H1 (cell line): ENCODE results near the gene ART4. TPM values are rescaled to one million over a fixed set of nuclear protein-coding genes. Genes with fewer than 3 reads are reported as not detected.

Source experiments
- CTCF ChIA-PET: fragments of 300-600 bp; sonication (Branson Sonifier 250); formaldehyde crosslinking; loops from one replicate; lab custom pipeline; 2021; ENCODE audit not compliant: partially characterized antibody; lab: Charles Lee
- POLR2A ChIA-PET: fragments of 300-600 bp; sonication (Branson Sonifier 250); formaldehyde crosslinking; loops from one replicate; lab custom pipeline; 2021; ENCODE audit warnings: inconsistent platforms; ENCODE audit not compliant: partially characterized antibody; lab: Charles Lee
- DNase-seq, 2 experiments: peaks; one replicate each; pipeline versions ENCODE4 v3.0.0 to v3.0.0-alpha.2; 2010 to 2022; ENCODE audit warnings: low spot score in 2 of 2, low read depth in 1 of 2, mixed read lengths in 1 of 2
- FAIRE-seq: peaks from 2 replicates; lab custom pipeline; 2011; peaks lifted over from hg19 to GRCh38; lab: Jason Lieb, UNC
- H2AFZ ChIP-seq: 2 replicates; pipeline ENCODE4 v1.8.1; 2012; ENCODE audit warnings: low read length, inconsistent platforms
- H2AK5ac ChIP-seq: 2 replicates; pipeline ENCODE4 v1.6.1; 2013; ENCODE audit warnings: low read depth, low read length
- H2BK120ac ChIP-seq: replicated peaks from 2 replicates; pipeline ENCODE3; 2013; ENCODE audit warnings: low read depth, low read length, inconsistent platforms
- H2BK12ac ChIP-seq: 2 replicates; pipeline ENCODE4 v1.6.1; 2013; ENCODE audit warnings: low read depth, low read length
- H2BK15ac ChIP-seq: 2 replicates; pipeline ENCODE4 v1.6.1; 2013; ENCODE audit warnings: low read length
- H2BK20ac ChIP-seq: 2 replicates; pipeline ENCODE4 v1.6.1; 2013; ENCODE audit warnings: low read length
- H2BK5ac ChIP-seq: 2 replicates; pipeline ENCODE4 v1.6.1; 2013; ENCODE audit warnings: low read depth, low read length
- H3K14ac ChIP-seq: 2 replicates; pipeline ENCODE4 v1.6.1; 2013; ENCODE audit warnings: inconsistent platforms; ENCODE audit not compliant: insufficient read length
- H3K18ac ChIP-seq: 2 replicates; pipeline ENCODE4 v1.6.1; 2013; ENCODE audit warnings: low read length; ENCODE audit errors: extremely low read depth
- H3K23ac ChIP-seq: 2 replicates; pipeline ENCODE4 v1.6.1; 2013; ENCODE audit warnings: inconsistent platforms; ENCODE audit not compliant: insufficient read length
- H3K23me2 ChIP-seq: 2 replicates; pipeline ENCODE4 v1.6.1; 2013; ENCODE audit warnings: low read depth, low read length
- H3K27ac ChIP-seq: 2 replicates; pipeline ENCODE4 v1.6.1; 2011; ENCODE audit warnings: low read depth, low read length, inconsistent platforms
- H3K27me3 ChIP-seq, 4 experiments: replicated peaks in 1 of 4; 1 replicate in 1 of 4; 2 replicates in 3 of 4; pipeline versions ENCODE4 v1.6.1 to v1.8.1; 2011 to 2013; ENCODE audit warnings: low read length in 3 of 4, mild to moderate bottlenecking in 3 of 4, inconsistent platforms in 2 of 4, mixed read lengths in 2 of 4, moderate library complexity in 1 of 4; ENCODE audit not compliant: control insufficient read depth in 3 of 4, insufficient read depth in 3 of 4; ENCODE audit errors: extremely low read depth in 1 of 4
- H3K36me3 ChIP-seq, 4 experiments: 2 replicates each; pipeline versions ENCODE4 v1.6.1 to v1.8.1; 2011 to 2013; ENCODE audit warnings: mild to moderate bottlenecking in 4 of 4, low read length in 3 of 4, moderate library complexity in 2 of 4, control low read depth in 1 of 4, inconsistent platforms in 1 of 4; ENCODE audit not compliant: insufficient read depth in 4 of 4, control insufficient read depth in 2 of 4
- H3K4ac ChIP-seq: replicated peaks from 2 replicates; pipeline ENCODE3; 2013; ENCODE audit warnings: low read length, low read depth, mixed read lengths, inconsistent platforms; ENCODE audit not compliant: insufficient read length
- H3K4me1 ChIP-seq, 4 experiments: replicated peaks in 1 of 4; 1 replicate in 1 of 4; 2 replicates in 3 of 4; pipeline versions ENCODE4 v1.6.1 to v1.8.1; 2011 to 2013; ENCODE audit warnings: low read length in 3 of 4, inconsistent platforms in 2 of 4, mixed read lengths in 1 of 4; ENCODE audit not compliant: insufficient read depth in 4 of 4, control insufficient read depth in 3 of 4
- H3K4me2 ChIP-seq, 2 experiments: 2 replicates each; pipeline versions ENCODE4 v1.6.1 to v1.8.1; 2011 to 2013; ENCODE audit warnings: low read depth in 2 of 2, low read length in 2 of 2, control low read depth in 1 of 2, inconsistent platforms in 1 of 2, mild to moderate bottlenecking in 1 of 2; ENCODE audit not compliant: insufficient read depth in 1 of 2
- H3K4me3 ChIP-seq, 4 experiments: fragments of 200-600, 300-600 bp in 1 of 4; sonication (generic), shearing (Covaris generic), sonication (Bioruptor Twin) in 1 of 4; 2 replicates each; pipeline versions ENCODE4 v1.5.1 to v1.8.1; 2011 to 2016; ENCODE audit warnings: low read length in 4 of 4, low read depth in 3 of 4, control low read depth in 2 of 4, inconsistent platforms in 2 of 4, mild to moderate bottlenecking in 2 of 4, mixed read lengths in 1 of 4, moderate library complexity in 1 of 4; ENCODE audit not compliant: insufficient read depth in 2 of 4; ENCODE audit errors: extremely low read depth in 1 of 4
- H3K56ac ChIP-seq: replicated peaks from 2 replicates; pipeline ENCODE3; 2013; ENCODE audit warnings: low read depth, mild to moderate bottlenecking, mixed read lengths, low read length, inconsistent platforms; ENCODE audit not compliant: insufficient read length
- H3K79me1 ChIP-seq: 2 replicates; pipeline ENCODE4 v1.6.1; 2013; ENCODE audit warnings: low read depth, low read length, control low read depth
- H3K79me2 ChIP-seq, 2 experiments: 2 replicates each; pipeline versions ENCODE4 v1.6.1 to v1.8.1; 2012 to 2013; ENCODE audit warnings: low read length in 2 of 2, mild to moderate bottlenecking in 2 of 2, inconsistent platforms in 1 of 2; ENCODE audit not compliant: insufficient read depth in 2 of 2, control insufficient read depth in 1 of 2
- H3K9ac ChIP-seq, 4 experiments: replicated peaks in 1 of 4; 1 replicate in 1 of 4; 2 replicates in 3 of 4; pipeline versions ENCODE4 v1.6.1 to v1.8.1; 2011 to 2013; ENCODE audit warnings: low read depth in 3 of 4, low read length in 3 of 4, control low read depth in 2 of 4, mild to moderate bottlenecking in 2 of 4, moderate library complexity in 2 of 4, inconsistent platforms in 1 of 4; ENCODE audit errors: extremely low read depth in 1 of 4
- H3K9me3 ChIP-seq, 2 experiments: 2 replicates each; pipeline versions ENCODE4 v1.6.1 to v1.8.1; 2012 to 2013; ENCODE audit warnings: mild to moderate bottlenecking in 2 of 2, moderate library complexity in 2 of 2, control low read depth in 1 of 2, inconsistent platforms in 1 of 2, low read depth in 1 of 2, low read length in 1 of 2, mixed read lengths in 1 of 2; ENCODE audit not compliant: insufficient read depth in 2 of 2
- H4K20me1 ChIP-seq, 2 experiments: replicated peaks in 1 of 2; 2 replicates each; pipeline versions ENCODE3 to v1.8.1; 2011 to 2013; ENCODE audit warnings: inconsistent platforms in 2 of 2, low read length in 2 of 2, mild to moderate bottlenecking in 1 of 2; ENCODE audit not compliant: insufficient read depth in 2 of 2, control insufficient read depth in 1 of 2
- H4K5ac ChIP-seq: 2 replicates; pipeline ENCODE4 v1.6.1; 2013; ENCODE audit warnings: low read length, low read depth, mixed read lengths, inconsistent platforms; ENCODE audit not compliant: insufficient read length
- H4K8ac ChIP-seq: 2 replicates; pipeline ENCODE4 v1.8.0; 2013; ENCODE audit warnings: mild to moderate bottlenecking, moderate library complexity, low read length, inconsistent platforms; ENCODE audit not compliant: insufficient read depth; ENCODE audit errors: extremely low read depth
- H4K91ac ChIP-seq: replicated peaks from 2 replicates; pipeline ENCODE3; 2013; ENCODE audit warnings: low read length, mixed read lengths, inconsistent platforms; ENCODE audit not compliant: insufficient read length
- BCL11A ChIP-seq, 2 experiments: IDR thresholded peaks; one replicate each; pipeline ENCODE4 v1.6.1; 2011; ENCODE audit warnings: low read depth in 2 of 2, low read length in 2 of 2, mild to moderate bottlenecking in 2 of 2
- CTBP2 ChIP-seq: IDR thresholded peaks from 2 replicates; pipeline ENCODE4 v1.7.0; 2011; ENCODE audit warnings: borderline replicate concordance, mild to moderate bottlenecking, moderate library complexity, mixed read lengths, low read length; ENCODE audit not compliant: insufficient read depth, insufficient read length
- FOSL1 ChIP-seq: IDR thresholded peaks from 2 replicates; pipeline ENCODE4 v1.6.1; 2011; ENCODE audit warnings: mild to moderate bottlenecking, low read depth, low read length, moderate library complexity; ENCODE audit not compliant: insufficient read depth
- JUND ChIP-seq: IDR thresholded peaks from 2 replicates; pipeline ENCODE4 v1.6.1; 2011; ENCODE audit warnings: mild to moderate bottlenecking, improper control_type of control experiment, low read length
- KDM1A ChIP-seq: fragments of 200-600, 300-600 bp; sonication (generic); IDR thresholded peaks from 2 replicates; pipeline ENCODE4 v1.7.1; 2016; ENCODE audit warnings: mild to moderate bottlenecking, low read length, borderline replicate concordance
- NANOG ChIP-seq: IDR thresholded peaks from 2 replicates; pipeline ENCODE4 v1.6.1; 2011; ENCODE audit warnings: low read length, low read depth, mild to moderate bottlenecking, inconsistent platforms; ENCODE audit not compliant: insufficient read depth, poor library complexity, severe bottlenecking
- NRF1 ChIP-seq: IDR thresholded peaks from 2 replicates; pipeline ENCODE4 v1.6.1; 2011; ENCODE audit warnings: mild to moderate bottlenecking, low read depth, low read length, improper control_type of control experiment
- RAD21 ChIP-seq, 2 experiments: IDR thresholded peaks in 1 of 2; conservative IDR thresholded peaks in 1 of 2; 2 replicates each; pipeline ENCODE4 v1.6.1; 2011; ENCODE audit warnings: low read depth in 2 of 2, low read length in 2 of 2, improper control_type of control experiment in 1 of 2, inconsistent platforms in 1 of 2, mild to moderate bottlenecking in 1 of 2, moderate library complexity in 1 of 2
- RNF2 ChIP-seq: fragments of 200-900, 300-1000 bp; sonication (generic); IDR thresholded peaks from 2 replicates; pipeline ENCODE4 v1.7.1; 2016; ENCODE audit warnings: borderline replicate concordance, low read depth, mild to moderate bottlenecking, antibody characterized with exemption, low read length; ENCODE audit not compliant: poor library complexity, severe bottlenecking; ENCODE audit errors: missing control alignments
- SIN3A ChIP-seq, 2 experiments: IDR thresholded peaks in 1 of 2; conservative IDR thresholded peaks in 1 of 2; 2 replicates each; pipeline ENCODE4 v1.6.1; 2011 to 2012; ENCODE audit warnings: low read length in 2 of 2, improper control_type of control experiment in 1 of 2, low read depth in 1 of 2, mild to moderate bottlenecking in 1 of 2
- SUZ12 ChIP-seq: fragments of 200-600 bp; sonication (generic); IDR thresholded peaks from 2 replicates; pipeline ENCODE4 v1.6.1; 2012; ENCODE audit warnings: mild to moderate bottlenecking, inconsistent platforms, low read length, moderate library complexity, mixed read lengths
- TAF1 ChIP-seq: IDR thresholded peaks from 2 replicates; pipeline ENCODE4 v1.6.1; 2011; ENCODE audit warnings: mild to moderate bottlenecking, low read depth, low read length
- TEAD4 ChIP-seq: IDR thresholded peaks from 2 replicates; pipeline ENCODE4 v1.6.1; 2012; ENCODE audit warnings: low read depth, low read length, inconsistent platforms, mixed read lengths
- WGBS, 2 experiments: shearing (Covaris generic) in 1 of 2; methylation state at CpG; one replicate each; pipeline versions ENCODE4 v1.1.6 to v1.1.7; 2013 to 2015; ENCODE audit warnings: low lambda C conversion rate in 2 of 2, mixed read lengths in 2 of 2, inconsistent platforms in 1 of 2, low coverage in 1 of 2, missing lambda C conversion rate in 1 of 2; ENCODE audit not compliant: insufficient replicate concordance in 2 of 2, insufficient coverage in 1 of 2, insufficient read length in 1 of 2; ENCODE audit errors: extremely low coverage in 1 of 2, missing lambda C conversion rate in 1 of 2; 5-methylcytosine and 5-hydroxymethylcytosine counted together
- polyA plus RNA-seq, 7 experiments: library from polyadenylated mRNA; depleted of rRNA in 3 of 7; stranded (reverse) in 5 of 7; unstranded in 2 of 7; fragments of >200 nt in 5 of 7; fragments of 200-250 nt in 2 of 7; gene quantifications; 1 replicate in 5 of 7; 2 replicates in 1 of 7; 4 replicates in 1 of 7; pipeline versions ENCODE4 v1.2.1 to v1.2.3, GENCODE V29; 2011 to 2013; ENCODE audit warnings: missing spikeins in 2 of 7, mixed read lengths in 2 of 7
- total RNA-seq: library from RNA; stranded (reverse); fragmentation: NEBNext Ultra II Directional; extraction: Animal tissue kit (Norgen Biotek cat#: 25700); gene quantifications from 2 replicates; pipeline ENCODE4 v1.2.1, GENCODE V29; 2021

Gene ART4
- total and polyA plus RNA-seq, 2 of the 8 experiments (the other 6 are each of a cell fraction or from before 2014, with no cell fraction given), result not detected

- Histone ChIP-seq H4K20me1 (no peaks in the 10 kb centered on the region), H3K23ac (no peak overlapping the region), H3K56ac (no peak overlapping the region), H2BK120ac (no peak overlapping the region), H3K36me3 (no peaks in the 10 kb centered on the region), H3K79me2 (no peaks in the 10 kb centered on the region), H2BK12ac (no peak overlapping the region), H3K27ac (no peak overlapping the region), H4K91ac (no peak overlapping the region), H3K23me2 (no peaks in the 10 kb centered on the region), H3K4me3 (no peak overlapping the region), H3K4ac (no peak overlapping the region), H3K9me3 (no peaks in the 10 kb centered on the region), H2AK5ac (no peak overlapping the region), H3K4me2 (no peak overlapping the region), H3K18ac (no peak overlapping the region), H3K14ac (no peak overlapping the region), H3K4me1 (peaks cover 0 to 6% (median 0%) of the 10 kb centered on the region in 4 experiments; a peak in 2 of 7 replicates), H3K9ac (no peak overlapping the region; a peak in 1 of 7 replicates), H2BK20ac (no peak overlapping the region), H4K5ac (no peak overlapping the region), H3K27me3 (no peaks in the 10 kb centered on the region), H2AFZ (no peak overlapping the region), H3K79me1 (no peaks in the 10 kb centered on the region), H4K8ac (no peak overlapping the region), H2BK15ac (no peak overlapping the region), H2BK5ac (no peak overlapping the region)
- ChIA-PET POLR2A (no interaction called here), CTCF (interaction anchor here (1.0 to 1.4 kb wide), 3 partner anchors 12 to 141 kb away, joined by 3 to 6 read pairs (median 5); no protein-coding TSS in a partner anchor)
- WGBS, 2 experiments, result 66% methylated on average over 3 of the region's 3 CpGs; no CpG with 5 or more reads in 1 of the 2 experiments
- no peak for FAIRE-seq
- no peak for DNase-seq
- TF ChIP-seq BCL11A (IDR thresholded peaks at IDR 0.05; ENCODE audit: low read depth in 2 of 2, low read length in 2 of 2) (no peak), NRF1 (no peak), FOSL1 (no peak), CTBP2 (no peak), TEAD4 (no peak), SIN3A (conservative IDR thresholded peaks at IDR 0.05 in 1 of 2, IDR thresholded peaks at IDR 0.05 in 1 of 2; ENCODE audit: low read depth in 1 of 2, low read length in 2 of 2) (no peak), NANOG (no peak), KDM1A (no peak), RNF2 (no peak), RAD21 (IDR thresholded peaks at IDR 0.05 in 1 of 2, conservative IDR thresholded peaks at IDR 0.05 in 1 of 2; ENCODE audit: low read depth in 2 of 2, low read length in 2 of 2) (no peak), SUZ12 (no peak), TAF1 (no peak), JUND (no peak)
Observed at GRCh38 chr12:14853961-14854360, 10.6 kb upstream of the ART4 start.
